Small intestine (tissue), 7 donors: Measurements from ENCODE around the gene USP36. TPM values are rescaled to one million over a fixed set of nuclear protein-coding genes. Genes with fewer than 3 reads are reported as not detected.

Experiments used
- DNase-seq, 2 donors: peaks; one replicate each; pipeline versions ENCODE4 v3.0.0 to v3.0.0-alpha.2; 2013
- FAIRE-seq: peaks from 2 replicates; lab custom pipeline; 2012; peaks lifted over from hg19 to GRCh38; lab: Jason Lieb, UNC
- H3K27ac ChIP-seq, 3 donors: one replicate each; pipeline ENCODE4 v1.5.1; 2013; ENCODE audit warnings: low read length in 2 of 3, mild to moderate bottlenecking in 2 of 3, control low read depth in 1 of 3, inconsistent platforms in 1 of 3, low read depth in 1 of 3, moderate library complexity in 1 of 3
- H3K27me3 ChIP-seq, 3 donors: one replicate each; pipeline ENCODE4 v1.6.1; 2013; ENCODE audit warnings: low read length in 3 of 3, inconsistent platforms in 1 of 3; ENCODE audit not compliant: control insufficient read depth in 3 of 3, insufficient read depth in 3 of 3
- H3K36me3 ChIP-seq, 3 donors: one replicate each; pipeline ENCODE4 v1.6.1; 2013; ENCODE audit warnings: low read length in 3 of 3, inconsistent platforms in 1 of 3, low read depth in 1 of 3, mild to moderate bottlenecking in 1 of 3, moderate library complexity in 1 of 3; ENCODE audit not compliant: control insufficient read depth in 3 of 3, insufficient read depth in 2 of 3
- H3K4me1 ChIP-seq, 3 donors: one replicate each; pipeline ENCODE4 v1.6.1; 2013; ENCODE audit warnings: low read length in 2 of 3, inconsistent platforms in 1 of 3, low read depth in 1 of 3, mild to moderate bottlenecking in 1 of 3, moderate library complexity in 1 of 3; ENCODE audit not compliant: control insufficient read depth in 3 of 3, insufficient read depth in 2 of 3
- H3K4me3 ChIP-seq, 3 donors: one replicate each; pipeline ENCODE4 v1.5.1; 2013; ENCODE audit warnings: low read length in 3 of 3, control low read depth in 1 of 3, inconsistent platforms in 1 of 3, low read depth in 1 of 3, mild to moderate bottlenecking in 1 of 3, moderate library complexity in 1 of 3
- H3K9me3 ChIP-seq, 2 donors: one replicate each; pipeline ENCODE4 v1.6.1; 2013; ENCODE audit warnings: low read depth in 1 of 2, low read length in 1 of 2; ENCODE audit not compliant: control insufficient read depth in 2 of 2, insufficient read depth in 1 of 2
- WGBS, 3 donors: extraction: QIAGEN DNeasy Blood & Tissue Kit; methylation state at CpG; one replicate each; pipeline ENCODE4 v1.1.7; 2013; 5-methylcytosine and 5-hydroxymethylcytosine counted together
- polyA plus RNA-seq, 4 donors: library from polyadenylated mRNA; stranded (reverse) in 3 of 4; unstranded in 1 of 4; fragments of 200-250 nt in 3 of 4; fragments of 120-200 nt in 1 of 4; gene quantifications; one replicate each; pipeline versions ENCODE4 v1.2.1 to v1.2.3, GENCODE V29; 2013
- donor health status: healthy with polysubstance abuse.
- donor health status: control.
- donor health status: control.
- donor health status: Bipolar disorder and iron deficiency.
- donor health status: healthy.

The USP36 gene
- polyA plus RNA-seq, 4 donors, result 8.1 to 47.0 (median 19.1) TPM

DNA sequence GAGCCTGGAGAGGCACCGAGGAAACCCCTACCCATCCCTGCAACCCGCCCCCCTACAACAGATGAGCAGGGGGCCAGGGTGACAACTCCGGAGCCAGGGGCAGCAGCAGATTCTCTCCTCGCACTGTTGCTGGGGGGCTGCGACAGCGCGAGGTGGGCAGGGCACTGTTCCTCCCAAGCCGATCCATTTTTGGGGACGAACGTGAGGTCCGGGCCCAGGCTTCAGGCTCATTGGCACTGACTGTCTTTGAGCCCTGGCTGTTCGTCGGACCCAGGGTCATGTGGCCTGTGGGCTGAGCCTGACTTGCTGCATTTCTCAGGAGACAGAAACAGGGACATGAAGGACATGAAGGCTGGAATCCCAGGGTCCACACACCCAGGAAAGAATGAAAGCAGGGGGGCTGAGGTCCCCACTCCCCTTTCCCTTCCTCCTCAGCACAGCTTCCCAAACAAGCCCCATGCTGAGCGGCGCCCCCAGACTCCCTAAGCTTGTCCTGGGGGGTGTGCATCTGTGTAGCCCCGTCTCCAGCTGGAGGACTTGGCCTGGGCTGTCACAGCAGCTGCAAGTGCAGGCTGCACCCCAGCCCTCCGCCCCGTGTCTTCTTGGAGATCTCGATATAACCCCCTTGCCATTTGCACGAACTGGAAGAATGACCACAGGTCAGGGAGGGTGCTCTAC lies 43.7 kb upstream of the USP36 start:
- peaks cover 3 to 31% (median 9%) of the 10 kb centered on the region in 3 donors for H3K4me1 ChIP-seq
- H3K9me3 ChIP-seq, result no peaks in the 10 kb centered on the region
- WGBS, 3 donors, result 59 to 86% (median 81%) methylated on average over 20 of the region's 20 CpGs
- peak overlapping the region; percentile 39 to 90 (median 84) for H3K27ac ChIP-seq
- DNase-seq (no peak), FAIRE-seq (no peak)
- H3K4me3 ChIP-seq, result no peak overlapping the region
- H3K36me3 ChIP-seq, result peaks cover 0 to 41% (median 0%) of the 10 kb centered on the region in 3 donors
- H3K27me3 ChIP-seq, result no peaks in the 10 kb centered on the region

DNA sequence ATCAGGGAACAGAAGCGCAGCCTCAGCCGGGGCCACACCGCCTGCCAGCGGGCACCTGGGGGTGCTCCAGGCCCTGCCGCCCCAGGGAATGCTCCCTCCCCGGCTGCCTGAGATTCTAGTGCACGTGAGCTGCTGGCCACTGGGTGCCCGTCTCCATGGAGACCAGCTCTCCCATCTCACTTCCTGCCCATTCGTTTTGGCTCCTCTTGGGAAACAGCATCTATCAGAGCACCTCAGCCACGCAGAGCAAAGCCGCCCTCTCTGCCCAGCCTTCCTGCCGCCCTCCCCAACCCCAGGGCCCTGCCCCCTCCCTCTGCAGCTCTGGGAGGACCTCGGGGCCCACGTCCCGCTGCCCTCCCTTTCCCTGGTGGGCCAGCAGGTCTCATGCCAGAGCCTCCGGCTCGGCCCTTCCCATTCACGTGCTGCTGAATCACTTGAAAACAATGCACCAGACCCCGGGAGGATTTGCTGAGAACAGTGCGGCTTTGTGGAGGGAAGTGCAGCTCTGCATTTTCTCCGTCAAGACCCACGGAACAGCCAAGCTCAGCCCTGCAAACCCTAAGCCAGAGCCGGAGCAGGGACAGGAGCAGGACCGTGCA lies 43.0 kb upstream of the USP36 start:
- 22 to 32% (median 25%) methylated on average over 18 to 24 of the region's 24 CpGs for WGBS, 3 donors
- FAIRE-seq, result no peak
- no peak overlapping the region for H3K4me3 ChIP-seq

DNA sequence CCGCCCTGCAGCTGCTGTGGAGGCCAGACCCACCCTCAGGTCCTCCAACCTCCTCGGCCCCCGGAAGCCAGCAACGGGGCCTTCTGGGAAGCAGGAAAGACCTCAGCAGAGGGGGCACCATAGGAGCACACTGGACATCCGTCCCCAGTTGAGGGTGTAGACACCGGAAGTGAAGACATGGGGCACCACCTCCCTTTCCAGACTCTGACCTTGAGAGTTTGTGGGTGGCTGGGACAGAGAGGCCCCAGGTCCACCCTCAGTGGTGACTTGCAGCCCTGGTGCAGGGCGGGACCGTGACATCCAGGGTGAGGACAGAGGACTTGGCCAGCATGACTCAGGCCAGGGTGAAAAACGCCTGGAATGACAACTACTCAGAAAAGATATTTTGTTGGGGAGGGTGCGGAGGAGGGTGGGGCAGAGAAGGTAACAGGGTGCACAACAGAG lies 42.5 kb upstream of the USP36 start:
- peaks cover 3 to 37% (median 9%) of the 10 kb centered on the region in 3 donors for H3K4me1 ChIP-seq

More for the DNA sequence above, 43.0 kb upstream of the USP36 start:
- peaks cover 0 to 45% (median 0%) of the 10 kb centered on the region in 3 donors for H3K36me3 ChIP-seq
- H3K27ac ChIP-seq, result peak overlapping the region; percentile 77 to 90 (median 84)
- H3K4me1 ChIP-seq, result peaks cover 3 to 37% (median 9%) of the 10 kb centered on the region in 3 donors
- H3K27me3 ChIP-seq, result no peaks in the 10 kb centered on the region
- no peaks in the 10 kb centered on the region for H3K9me3 ChIP-seq
- no peak for DNase-seq

DNA sequence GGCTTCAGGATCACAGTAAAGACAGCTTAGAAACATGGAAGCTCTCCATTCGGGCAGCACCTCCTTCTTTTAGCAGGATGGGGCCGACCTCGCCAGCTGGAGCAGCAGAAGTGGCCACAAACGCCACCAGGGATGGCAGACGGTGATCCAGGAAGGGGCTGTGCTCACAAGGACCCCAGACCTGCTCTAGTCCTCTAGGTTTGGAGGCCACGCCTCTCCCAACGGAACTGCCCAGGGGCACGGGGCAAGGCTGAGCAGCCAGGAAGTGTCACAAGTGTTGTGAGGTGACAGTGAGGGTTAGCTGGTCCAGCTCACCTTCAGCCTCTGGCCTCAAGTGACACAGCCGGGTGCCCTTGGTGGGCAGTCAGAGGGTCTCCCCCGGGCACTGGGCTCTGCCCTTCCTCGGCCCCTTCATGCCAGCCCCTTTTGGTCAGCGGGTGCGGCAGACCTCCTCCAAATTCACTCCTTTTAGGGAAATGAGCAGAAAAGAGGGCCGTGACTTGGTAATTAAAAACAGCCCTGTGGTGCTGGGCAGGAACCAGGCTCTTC lies 42.0 kb upstream of the USP36 start:
- H3K9me3 ChIP-seq, result no peaks in the 10 kb centered on the region
- peaks cover 3 to 37% (median 9%) of the 10 kb centered on the region in 3 donors for H3K4me1 ChIP-seq
- H3K36me3 ChIP-seq, result peaks cover 0 to 48% (median 0%) of the 10 kb centered on the region in 3 donors
- H3K27me3 ChIP-seq, result no peaks in the 10 kb centered on the region
- WGBS, 3 donors, result 49 to 75% (median 68%) methylated on average over 14 of the region's 14 CpGs
- DNase-seq, result no peak
- no peak overlapping the region for H3K4me3 ChIP-seq
- no peak for FAIRE-seq
- H3K27ac ChIP-seq, result peak overlapping the region; percentile 77 to 90 (median 84)

More for the DNA sequence above, 42.5 kb upstream of the USP36 start:
- Histone ChIP-seq H3K27me3 (no peaks in the 10 kb centered on the region), H3K9me3 (no peaks in the 10 kb centered on the region), H3K4me3 (no peak overlapping the region), H3K27ac (peak overlapping the region; percentile 77 to 90 (median 84)), H3K36me3 (peaks cover 0 to 46% (median 0%) of the 10 kb centered on the region in 3 donors)
- FAIRE-seq (no peak), DNase-seq (peak; percentile 85 to 88)
- 24 to 41% (median 41%) methylated on average over 9 to 10 of the region's 10 CpGs for WGBS, 3 donors

DNA sequence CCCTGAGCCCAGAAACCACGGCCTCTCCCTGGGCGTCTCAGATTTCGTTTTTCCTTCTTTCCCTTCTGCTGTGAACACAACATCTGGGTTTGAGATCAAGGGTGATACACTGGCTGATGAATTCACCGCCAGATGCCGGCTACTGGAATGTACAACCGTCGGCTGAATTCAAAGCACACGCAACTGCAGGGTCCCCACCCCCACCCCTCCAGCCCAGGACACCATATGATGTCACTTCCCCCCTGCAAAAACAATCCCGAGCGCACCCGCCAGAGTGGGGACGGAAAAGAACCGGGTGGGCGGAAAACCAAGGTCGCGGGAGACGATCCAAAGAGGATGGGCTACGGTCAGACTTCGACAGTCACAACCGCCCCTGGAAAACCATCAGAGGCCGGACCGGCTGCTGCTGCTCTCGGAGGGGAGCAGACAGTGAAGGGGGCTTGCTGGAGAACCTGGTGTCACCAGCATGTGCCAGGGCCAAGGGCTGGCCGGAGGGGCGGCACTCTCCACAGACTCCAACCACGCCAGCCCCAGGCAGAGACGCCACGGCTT lies 39.1 kb upstream of the USP36 start:
- 41 to 78% (median 67%) methylated on average over 28 of the region's 28 CpGs for WGBS, 3 donors
- H3K27ac ChIP-seq, result peak overlapping the region; percentile 15 to 92 (median 69)
- DNase-seq (peak in 1 of 2 donors; percentile 50), FAIRE-seq (no peak)
- H3K4me3 ChIP-seq, result no peak overlapping the region
- H3K36me3 ChIP-seq, result peaks cover 0 to 29% (median 0%) of the 10 kb centered on the region in 3 donors
- H3K27me3 ChIP-seq, result no peaks in the 10 kb centered on the region
- peaks cover 3 to 32% (median 7%) of the 10 kb centered on the region in 3 donors for H3K4me1 ChIP-seq
- H3K9me3 ChIP-seq, result no peaks in the 10 kb centered on the region

DNA sequence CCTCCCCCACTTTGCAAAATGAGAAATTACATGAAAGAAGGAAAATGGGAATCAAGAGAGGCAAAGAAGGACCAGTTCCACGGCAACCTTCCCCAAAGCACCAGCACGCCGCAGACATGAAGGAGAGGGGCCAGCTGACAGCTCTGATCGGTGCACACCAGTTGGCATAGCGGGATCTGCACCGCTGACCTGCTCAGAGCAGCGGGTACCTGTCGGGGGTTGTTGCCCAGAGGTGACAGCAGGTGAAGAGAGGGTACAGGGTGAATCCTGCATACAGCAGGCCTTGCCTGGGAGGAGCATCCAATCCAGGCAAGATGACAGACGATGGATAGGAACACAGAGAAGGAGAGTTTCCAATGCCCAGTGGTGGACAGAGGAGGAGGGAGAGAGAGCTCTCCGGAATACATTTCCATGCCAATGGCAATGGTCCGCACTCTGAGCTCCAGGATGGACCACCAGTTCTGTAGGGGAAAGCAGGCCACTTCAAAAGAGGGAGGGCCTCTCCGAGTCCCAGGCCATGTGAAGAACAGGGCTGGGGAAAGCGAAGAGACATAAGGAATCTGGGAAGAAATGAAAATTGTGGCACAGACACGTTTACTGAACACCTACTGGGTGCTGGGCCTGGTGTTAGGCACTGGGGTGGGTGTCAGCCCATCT lies 38.4 kb upstream of the USP36 start:
- H3K4me1 ChIP-seq, result peaks cover 1 to 25% (median 3%) of the 10 kb centered on the region in 3 donors
- no peaks in the 10 kb centered on the region for H3K9me3 ChIP-seq
- H3K4me3 ChIP-seq, result no peak overlapping the region
- no peaks in the 10 kb centered on the region for H3K27me3 ChIP-seq
- 82 to 90% (median 89%) methylated on average over 14 of the region's 14 CpGs for WGBS, 3 donors
- H3K27ac ChIP-seq, result peak overlapping the region in 2 of 3 donors; percentile 69 to 92
- no peak for FAIRE-seq
- no peak for DNase-seq
- peaks cover 0 to 26% (median 0%) of the 10 kb centered on the region in 3 donors for H3K36me3 ChIP-seq

DNA sequence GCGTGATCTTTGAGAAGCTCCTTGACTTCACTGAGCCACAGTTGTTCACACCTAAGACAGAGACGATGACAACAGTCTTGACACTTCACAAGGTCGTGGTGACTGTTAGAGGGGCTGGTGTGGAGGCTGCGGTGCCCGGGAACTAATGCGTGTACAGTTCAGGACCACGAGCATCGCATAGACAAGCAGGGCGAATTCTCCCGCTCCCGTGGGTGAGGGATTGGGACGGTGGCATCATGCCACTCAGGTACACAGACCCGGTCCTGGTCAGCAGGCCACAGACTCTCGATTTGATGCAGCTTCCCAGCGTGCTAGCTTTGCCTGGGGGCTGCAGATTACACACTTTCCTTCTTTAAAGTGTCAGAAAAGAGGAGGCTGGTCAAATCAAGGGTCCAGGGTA lies 37.6 kb upstream of the USP36 start:
- Histone ChIP-seq H3K27ac (no peak overlapping the region), H3K9me3 (no peaks in the 10 kb centered on the region), H3K4me1 (peaks cover 0 to 17% (median 3%) of the 10 kb centered on the region in 3 donors), H3K27me3 (no peaks in the 10 kb centered on the region), H3K36me3 (peaks cover 0 to 30% (median 0%) of the 10 kb centered on the region in 3 donors), H3K4me3 (no peak overlapping the region)
- WGBS, 3 donors, result 91 to 93% (median 91%) methylated on average over 15 of the region's 15 CpGs
- DNase-seq, result no peak
- no peak for FAIRE-seq
